SK-N-SH (cell line): Measurements from ENCODE around the gene DTNBP1. TPM values are rescaled to one million over a fixed set of nuclear protein-coding genes. Genes with fewer than 3 reads are reported as not detected.

Experiments used
- CTCF ChIA-PET: fragments of 300-600, 350-600 bp; formaldehyde crosslinking; extraction: SDS; loops from one replicate; lab custom pipeline; 2021; lab: Yijun Ruan, JAX
- POLR2A ChIA-PET: fragments of 350-600 bp; sonication (Branson Sonifier 250); formaldehyde crosslinking; extraction: SDS; loops from one replicate; lab custom pipeline; 2020; ENCODE audit warnings: antibody characterized with exemption, inconsistent platforms; lab: Yijun Ruan, JAX
- DNase-seq: peaks from one replicate; pipeline ENCODE4 v3.0.0; 2012
- H2AFZ ChIP-seq: fragments of 200-600 bp; sonication (generic); 2 replicates; pipeline ENCODE4 v1.8.1; 2016; ENCODE audit warnings: antibody characterized with exemption, mild to moderate bottlenecking, low read depth
- H3F3A ChIP-seq: fragments of 200-600 bp; sonication (generic); replicated peaks from 2 replicates; pipeline ENCODE3; 2016; ENCODE audit warnings: antibody characterized with exemption, mild to moderate bottlenecking; ENCODE audit not compliant: insufficient read depth
- H3K27ac ChIP-seq, 2 experiments: fragments of 200-500 bp in 1 of 2; fragments of 200-600 bp in 1 of 2; sonication (Bioruptor generic) in 1 of 2; sonication (generic), shearing (Covaris generic) in 1 of 2; 2 replicates each; pipeline versions ENCODE4 v1.5.1 to v1.6.1; 2014 to 2016; ENCODE audit warnings: low read depth in 2 of 2, inconsistent platforms in 1 of 2, low read length in 1 of 2, mild to moderate bottlenecking in 1 of 2, mixed read lengths in 1 of 2
- H3K27me3 ChIP-seq: fragments of 200-600 bp; sonication (generic), shearing (Covaris generic); 2 replicates; pipeline ENCODE4 v1.6.1; 2016; ENCODE audit warnings: mixed run types; ENCODE audit not compliant: insufficient read depth
- H3K36me3 ChIP-seq, 2 experiments: fragments of 200-500 bp in 1 of 2; fragments of 200-600 bp in 1 of 2; sonication (Bioruptor generic) in 1 of 2; sonication (generic) in 1 of 2; replicated peaks in 1 of 2; 2 replicates each; pipeline versions ENCODE3 to v1.5.1; 2014 to 2016; ENCODE audit warnings: low read length in 1 of 2, mild to moderate bottlenecking in 1 of 2; ENCODE audit not compliant: insufficient read depth in 2 of 2, control insufficient read depth in 1 of 2
- H3K4me1 ChIP-seq, 2 experiments: fragments of 200-500 bp in 1 of 2; fragments of 200-600 bp in 1 of 2; sonication (Bioruptor generic) in 1 of 2; sonication (generic), shearing (Covaris generic) in 1 of 2; 2 replicates each; pipeline versions ENCODE4 v1.5.1 to v1.6.1; 2014 to 2016; ENCODE audit warnings: low read depth in 1 of 2, low read length in 1 of 2, mixed run types in 1 of 2; ENCODE audit not compliant: insufficient read depth in 2 of 2, control insufficient read depth in 1 of 2
- H3K4me2 ChIP-seq: fragments of 200-600 bp; sonication (generic), shearing (Covaris generic); 2 replicates; pipeline ENCODE4 v1.6.1; 2017; ENCODE audit warnings: mixed run types
- H3K4me3 ChIP-seq, 2 experiments: fragments of 200-500 bp in 1 of 2; fragments of 200-600 bp in 1 of 2; sonication (Bioruptor generic) in 1 of 2; sonication (generic), shearing (Covaris generic) in 1 of 2; 2 replicates each; pipeline versions ENCODE4 v1.5.1 to v1.8.1; 2014 to 2016; ENCODE audit warnings: low read depth in 2 of 2, inconsistent platforms in 1 of 2, low read length in 1 of 2, mild to moderate bottlenecking in 1 of 2, mixed read lengths in 1 of 2, moderate library complexity in 1 of 2
- H3K79me2 ChIP-seq: fragments of 200-600 bp; sonication (generic); 2 replicates; pipeline ENCODE4 v1.8.1; 2017; ENCODE audit warnings: mild to moderate bottlenecking; ENCODE audit not compliant: insufficient read depth
- H3K9ac ChIP-seq: fragments of 200-600 bp; sonication (generic); 2 replicates; pipeline ENCODE4 v1.6.1; 2017; ENCODE audit warnings: mixed run types
- H3K9me2 ChIP-seq: fragments of 200-600 bp; sonication (generic); 2 replicates; pipeline ENCODE4 v1.6.1; 2017; ENCODE audit warnings: mixed run types
- H3K9me3 ChIP-seq: fragments of 200-600 bp; sonication (generic); 2 replicates; pipeline ENCODE4 v1.6.1; 2017; ENCODE audit warnings: mixed run types, mild to moderate bottlenecking, moderate library complexity
- H4K20me1 ChIP-seq: fragments of 200-600 bp; sonication (generic); 2 replicates; pipeline ENCODE4 v1.6.1; 2017; ENCODE audit warnings: mild to moderate bottlenecking, mixed run types; ENCODE audit not compliant: insufficient read depth
- EP300 ChIP-seq, 2 experiments: IDR thresholded peaks; 2 replicates each; pipeline versions ENCODE4 v1.4.0 to v1.6.1; 2012; ENCODE audit warnings: borderline replicate concordance in 1 of 2, low read depth in 1 of 2, low read length in 1 of 2
- FOSL2 ChIP-seq: IDR thresholded peaks from 2 replicates; pipeline ENCODE4 v1.4.0; 2012; ENCODE audit warnings: low read depth, mild to moderate bottlenecking, moderate library complexity, borderline replicate concordance
- FOXJ3 ChIP-seq: sonication (generic); formaldehyde crosslinking; IDR thresholded peaks from 2 replicates; pipeline ENCODE4 v1.5.1; 2020; ENCODE audit warnings: mild to moderate bottlenecking, missing genetic modification reagents
- IRF3 ChIP-seq: fragments of 150-350 bp; IDR thresholded peaks from 2 replicates; pipeline ENCODE4 v1.6.1; 2016; ENCODE audit warnings: mild to moderate bottlenecking, low read depth, low read length
- MAX ChIP-seq: IDR thresholded peaks from 2 replicates; pipeline ENCODE4 v1.4.0; 2012; ENCODE audit warnings: low read depth
- NRF1 ChIP-seq: IDR thresholded peaks from 2 replicates; pipeline ENCODE4 v1.6.1; 2012; ENCODE audit warnings: low read depth, mild to moderate bottlenecking, low read length
- PBX3 ChIP-seq: IDR thresholded peaks from 2 replicates; pipeline ENCODE4; 2012
- REST ChIP-seq: IDR thresholded peaks from 2 replicates; pipeline ENCODE4 v1.6.1; 2012; ENCODE audit warnings: mild to moderate bottlenecking, low read depth, low read length, moderate library complexity
- SIN3A ChIP-seq: IDR thresholded peaks from 2 replicates; pipeline ENCODE4 v1.6.1; 2012; ENCODE audit warnings: low read depth, mild to moderate bottlenecking, low read length, moderate library complexity, borderline replicate concordance
- TEAD4 ChIP-seq: IDR thresholded peaks from 2 replicates; pipeline ENCODE4 v1.4.0; 2012; ENCODE audit warnings: mild to moderate bottlenecking, borderline replicate concordance; ENCODE audit not compliant: insufficient read depth
- USF2 ChIP-seq: fragments of 150-350 bp; IDR thresholded peaks from 2 replicates; pipeline ENCODE4 v1.6.1; 2017; ENCODE audit warnings: antibody characterized with exemption, low read length, low read depth, borderline replicate concordance
- WGBS: methylation state at CpG from one replicate; pipeline ENCODE4 v1.1.6; 2017; ENCODE audit warnings: low lambda C conversion rate; 5-methylcytosine and 5-hydroxymethylcytosine counted together
- polyA plus RNA-seq, 3 experiments: library from polyadenylated mRNA; depleted of rRNA; stranded (reverse); fragments of >200 nt; gene quantifications; 2 replicates each; pipeline ENCODE4 v1.2.3, GENCODE V29; 2012

Gene DTNBP1
- polyA plus RNA-seq, 1 of the 3 experiments (the other 2 are of a cell fraction), result 19.7 TPM

GRCh38 chr6:15487262-15487661 lies 175.6 kb downstream of the DTNBP1 start:
- H4K20me1 ChIP-seq, result peaks cover 2% of the 10 kb centered on the region; the same call in 1 of the 2 replicates
- ChIA-PET POLR2A (no interaction called here), CTCF (interaction anchor here (1.1 kb wide), 1 partner anchor 43 kb away, joined by 3 read pairs; no protein-coding TSS in a partner anchor)
- no peak overlapping the region for H3K9ac ChIP-seq
- H3K36me3 ChIP-seq, result peaks cover 0 to 13% of the 10 kb centered on the region in 2 experiments
- H3K27me3 ChIP-seq, result no peaks in the 10 kb centered on the region
- H3K4me3 ChIP-seq, result no peak overlapping the region
- no peak overlapping the region for H3K4me2 ChIP-seq
- no peak overlapping the region for H3K27ac ChIP-seq
- DNase-seq, result no peak
- no peak for TF ChIP-seq EP300 (IDR thresholded peaks at IDR 0.05; ENCODE audit: borderline replicate concordance in 1 of 2, low read depth in 1 of 2, low read length in 1 of 2)
- no peak for TF ChIP-seq FOXJ3 (CRISPR knock-in tag)
- no peak for TF ChIP-seq USF2
- TF ChIP-seq REST, result no peak
- TF ChIP-seq TEAD4, result no peak
- TF ChIP-seq FOSL2, result no peak
- no peak for TF ChIP-seq IRF3
- no peak for TF ChIP-seq NRF1
- TF ChIP-seq MAX, result no peak
- no peak for TF ChIP-seq PBX3
- no peak for TF ChIP-seq SIN3A
- TF ChIP-seq, all 33 proteins: peak for 0
- 97% methylated on average over 12 of the region's 13 CpGs for WGBS
- Histone ChIP-seq H3K4me1 (peaks cover 0 to 6% of the 10 kb centered on the region in 2 experiments; a peak in 2 of 4 replicates), H3K9me2 (no peaks in the 10 kb centered on the region), H3F3A (no peaks in the 10 kb centered on the region), H3K9me3 (no peaks in the 10 kb centered on the region), H2AFZ (no peak overlapping the region), H3K79me2 (no peaks in the 10 kb centered on the region)
